ENCODE results near the gene RHBDL3. TPM values are rescaled to one million over a fixed set of nuclear protein-coding genes. Genes with fewer than 3 reads are reported as not detected.

The RHBDL3 gene
- total RNA-seq, 4 donors from 2014 or later: 0.52 to 2.2 (median 1.5) TPM

DNA sequence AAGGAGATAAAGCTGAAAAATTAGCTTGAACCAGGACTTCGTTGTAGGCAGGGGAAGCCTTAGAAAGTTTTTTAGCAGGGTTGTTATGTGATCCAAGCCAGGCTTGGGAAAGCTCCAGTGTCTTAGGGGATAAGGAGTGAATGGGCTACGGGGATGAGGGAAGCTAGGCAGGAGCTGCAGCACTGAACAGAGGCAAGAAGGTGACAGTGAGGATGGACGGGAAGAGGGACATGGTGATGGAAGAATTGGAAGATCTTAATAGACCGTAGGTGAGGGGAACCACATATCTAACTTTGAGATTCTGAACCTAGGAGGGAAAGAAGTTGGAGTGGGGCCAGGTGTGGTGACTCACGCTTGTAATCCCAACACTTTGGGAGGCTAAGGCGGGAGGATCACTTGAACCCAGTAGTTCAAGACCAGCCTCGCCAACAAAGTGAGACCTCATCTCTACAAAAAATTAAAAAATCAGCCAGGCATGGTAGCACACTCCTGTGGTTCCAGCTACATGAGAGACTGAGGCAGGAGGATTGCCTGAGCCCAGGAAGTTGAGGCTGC lies 3.2 kb downstream of the RHBDL3 start:
- H3K27ac ChIP-seq: no peak overlapping the region
- TF ChIP-seq POLR2AphosphoS5 (IDR thresholded peaks at IDR 0.05): no peak
- no peak for TF ChIP-seq CTCF (IDR thresholded peaks at IDR 0.05)
- H3K9me3 ChIP-seq: no peaks in the 10 kb centered on the region
- 86 to 91% methylated on average over 7 of the region's 7 CpGs for WGBS, 2 donors (ENCODE audit: low coverage in 1 of 2)
- H3K36me3 ChIP-seq: no peaks in the 10 kb centered on the region
- H3K4me3 ChIP-seq: no peak overlapping the region
- H3K4me1 ChIP-seq: peaks cover 0 to 30% (median 8%) of the 10 kb centered on the region in 3 donors
- no peak for ATAC-seq
- peaks cover 55% of the 10 kb centered on the region for H3K27me3 ChIP-seq

DNA sequence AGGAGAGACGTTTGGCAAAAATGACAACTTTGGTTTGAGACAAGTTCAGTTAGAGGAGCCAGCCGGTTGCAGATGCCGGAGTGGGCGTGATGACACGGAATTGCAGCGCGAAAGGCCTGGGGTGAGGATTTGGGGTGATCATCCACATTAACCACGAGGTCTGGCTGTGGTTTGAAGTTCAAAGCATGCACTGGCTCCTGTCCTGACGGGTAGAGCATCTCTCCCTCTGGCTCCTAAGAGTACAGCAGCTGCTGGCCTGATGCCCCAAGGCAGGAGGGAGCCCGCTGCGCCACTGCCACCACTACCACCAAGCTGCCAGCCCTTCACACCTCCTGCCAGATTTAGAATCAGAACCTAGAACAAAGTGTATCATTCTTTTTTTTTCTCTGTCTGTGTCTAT lies 3.7 kb downstream of the RHBDL3 start:
- Histone ChIP-seq H3K36me3 (no peaks in the 10 kb centered on the region), H3K27me3 (peaks cover 61% of the 10 kb centered on the region), H3K27ac (no peak overlapping the region), H3K9me3 (no peaks in the 10 kb centered on the region), H3K4me1 (peaks cover 0 to 30% (median 8%) of the 10 kb centered on the region in 3 donors), H3K4me3 (no peak overlapping the region)
- no peak for TF ChIP-seq POLR2AphosphoS5 (IDR thresholded peaks at IDR 0.05)
- no peak for TF ChIP-seq EP300 (IDR thresholded peaks at IDR 0.05)
- TF ChIP-seq CTCF (IDR thresholded peaks at IDR 0.05): no peak
- TF ChIP-seq POLR2A (IDR thresholded peaks at IDR 0.05): no peak
- ATAC-seq: no peak
- WGBS, 2 donors (ENCODE audit: low coverage in 1 of 2): 75 to 87% methylated on average over 8 of the region's 11 CpGs

- peaks cover 73% of the 10 kb centered on the region for H3K27me3 ChIP-seq
- no peak overlapping the region for H3K27ac ChIP-seq
- no peak for ATAC-seq
- H3K4me3 ChIP-seq: no peak overlapping the region
- H3K36me3 ChIP-seq: no peaks in the 10 kb centered on the region
- TF ChIP-seq POLR2A (IDR thresholded peaks at IDR 0.05): no peak
- no peak for TF ChIP-seq POLR2AphosphoS5 (IDR thresholded peaks at IDR 0.05)
- no peak for TF ChIP-seq EP300 (IDR thresholded peaks at IDR 0.05)
- TF ChIP-seq CTCF (IDR thresholded peaks at IDR 0.05): no peak
- peaks cover 0 to 12% (median 6%) of the 10 kb centered on the region in 3 donors for H3K4me1 ChIP-seq
- H3K9me3 ChIP-seq: no peaks in the 10 kb centered on the region
- 78 to 87% methylated on average over 1 to 8 of the region's 8 CpGs for WGBS, 2 donors (ENCODE audit: low coverage in 1 of 2)
These were observed 6.2 kb downstream of the RHBDL3 start for GRCh38 chr17:32271844-32272243.

DNA sequence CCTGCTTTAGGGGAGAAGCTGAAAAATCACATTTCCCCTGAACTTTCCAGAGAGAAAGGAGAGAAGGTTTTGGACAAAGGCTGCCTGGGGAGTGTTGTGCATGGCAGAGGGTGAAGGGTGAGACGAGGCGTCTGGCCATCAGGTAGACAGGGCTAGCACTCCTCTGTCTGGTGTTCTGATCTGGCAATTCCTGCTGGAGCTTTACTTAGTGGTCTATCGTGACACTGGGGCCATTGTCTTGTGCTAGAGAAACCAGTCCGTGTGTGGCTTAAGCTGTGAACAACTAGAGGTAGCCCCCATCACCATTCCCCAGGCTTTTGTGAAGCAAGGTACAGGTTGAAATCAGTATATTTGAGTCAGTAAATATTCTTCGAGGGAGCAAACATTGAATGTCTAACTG lies 8.5 kb downstream of the RHBDL3 start:
- Histone ChIP-seq H3K9me3 (no peaks in the 10 kb centered on the region), H3K36me3 (no peaks in the 10 kb centered on the region), H3K4me1 (no peaks in the 10 kb centered on the region), H3K4me3 (no peak overlapping the region), H3K27me3 (peaks cover 51% of the 10 kb centered on the region), H3K27ac (no peak overlapping the region)
- ATAC-seq: no peak
- 67 to 83% methylated on average over 1 to 3 of the region's 5 CpGs for WGBS, 2 donors (ENCODE audit: low coverage in 1 of 2)
- TF ChIP-seq POLR2AphosphoS5 (IDR thresholded peaks at IDR 0.05): no peak
- no peak for TF ChIP-seq EP300 (IDR thresholded peaks at IDR 0.05)

DNA sequence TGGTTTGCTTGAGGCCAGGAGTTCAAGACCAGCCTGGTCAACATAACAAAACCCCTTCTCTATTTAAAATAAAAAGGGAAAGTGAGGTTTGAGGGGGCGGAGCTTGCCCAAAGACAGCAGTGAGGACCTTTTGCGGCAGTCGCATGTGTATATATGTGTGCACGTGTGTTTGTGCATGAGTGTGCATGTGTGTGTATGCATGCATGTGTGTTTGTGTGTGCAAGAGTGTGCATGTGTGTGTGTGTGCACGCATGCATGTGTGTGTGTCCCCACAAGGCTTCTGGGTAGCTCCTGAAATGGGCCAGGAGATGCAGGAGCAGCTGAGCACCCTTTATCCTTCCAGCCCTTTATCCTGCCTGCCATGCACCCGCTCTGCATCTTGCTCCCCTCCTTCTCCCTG lies 9.0 kb downstream of the RHBDL3 start:
- WGBS, 2 donors (ENCODE audit: low coverage in 1 of 2): 91 to 93% methylated on average over 1 to 4 of the region's 6 CpGs
- H3K9me3 ChIP-seq: no peaks in the 10 kb centered on the region

More for the DNA sequence above, 9.0 kb downstream of the RHBDL3 start:
- Histone ChIP-seq H3K4me1 (no peaks in the 10 kb centered on the region), H3K36me3 (no peaks in the 10 kb centered on the region), H3K27ac (no peak overlapping the region), H3K27me3 (peaks cover 46% of the 10 kb centered on the region), H3K4me3 (no peak overlapping the region)
- ATAC-seq: no peak
- TF ChIP-seq EP300 (IDR thresholded peaks at IDR 0.05): no peak
